Progenitor cell of endocrine pancreas (in vitro differentiated cells): ENCODE measurements around the gene PPP2R2B. TPM values are rescaled to one million over a fixed set of nuclear protein-coding genes. Genes with fewer than 3 reads are reported as not detected.

Source experiments
- DNase-seq: peaks from one replicate; pipeline ENCODE4 v3.0.0; 2021; ENCODE audit warnings: low spot score; ENCODE audit not compliant: unreplicated experiment
- H3K27ac Mint-ChIP-seq: 2 replicates; pipeline ENCODE4 v1.8.0; 2021; ENCODE audit warnings: mild to moderate bottlenecking, moderate library complexity, mixed read lengths
- H3K27me3 Mint-ChIP-seq: 2 replicates; pipeline ENCODE4 v1.8.0; 2021; ENCODE audit warnings: mixed read lengths
- H3K36me3 Mint-ChIP-seq: 2 replicates; pipeline ENCODE4 v1.8.0; 2022; ENCODE audit warnings: mixed read lengths; ENCODE audit not compliant: insufficient read depth
- H3K4me1 Mint-ChIP-seq: 2 replicates; pipeline ENCODE4 v1.8.0; 2021; ENCODE audit warnings: low read depth, mixed read lengths
- H3K4me3 Mint-ChIP-seq: 2 replicates; pipeline ENCODE4 v1.8.0; 2021; ENCODE audit warnings: low read depth, mild to moderate bottlenecking, moderate library complexity, mixed read lengths
- H3K9me3 Mint-ChIP-seq: 2 replicates; pipeline ENCODE4 v1.8.0; 2021; ENCODE audit warnings: low read depth, mixed read lengths
- total RNA-seq: library from RNA; stranded (reverse); gene quantifications from 2 replicates; pipeline ENCODE4 v1.2.1, GENCODE V29; 2021
- TF ChIP-seq, protein P1 (sequence below): fragments of 200-600 bp; sonication (generic); IDR thresholded peaks from one replicate; pipeline ENCODE4 v1.5.0; 2021; ENCODE audit warnings: antibody characterized with exemption, mild to moderate bottlenecking; ENCODE audit not compliant: unreplicated experiment

PPP2R2B gene
- total RNA-seq, 1 donor from 2014 or later = 1.8 TPM

GRCh38 chr5:146533882-146534281 lies 344.7 kb downstream of the PPP2R2B start:
- Mint-ChIP-seq H3K4me1 (peaks cover 4% of the 10 kb centered on the region), H3K27ac (no peak overlapping the region), H3K27me3 (no peaks in the 10 kb centered on the region), H3K36me3 (no peaks in the 10 kb centered on the region), H3K4me3 (no peak overlapping the region), H3K9me3 (no peaks in the 10 kb centered on the region)
- TF ChIP-seq, protein P1, sequence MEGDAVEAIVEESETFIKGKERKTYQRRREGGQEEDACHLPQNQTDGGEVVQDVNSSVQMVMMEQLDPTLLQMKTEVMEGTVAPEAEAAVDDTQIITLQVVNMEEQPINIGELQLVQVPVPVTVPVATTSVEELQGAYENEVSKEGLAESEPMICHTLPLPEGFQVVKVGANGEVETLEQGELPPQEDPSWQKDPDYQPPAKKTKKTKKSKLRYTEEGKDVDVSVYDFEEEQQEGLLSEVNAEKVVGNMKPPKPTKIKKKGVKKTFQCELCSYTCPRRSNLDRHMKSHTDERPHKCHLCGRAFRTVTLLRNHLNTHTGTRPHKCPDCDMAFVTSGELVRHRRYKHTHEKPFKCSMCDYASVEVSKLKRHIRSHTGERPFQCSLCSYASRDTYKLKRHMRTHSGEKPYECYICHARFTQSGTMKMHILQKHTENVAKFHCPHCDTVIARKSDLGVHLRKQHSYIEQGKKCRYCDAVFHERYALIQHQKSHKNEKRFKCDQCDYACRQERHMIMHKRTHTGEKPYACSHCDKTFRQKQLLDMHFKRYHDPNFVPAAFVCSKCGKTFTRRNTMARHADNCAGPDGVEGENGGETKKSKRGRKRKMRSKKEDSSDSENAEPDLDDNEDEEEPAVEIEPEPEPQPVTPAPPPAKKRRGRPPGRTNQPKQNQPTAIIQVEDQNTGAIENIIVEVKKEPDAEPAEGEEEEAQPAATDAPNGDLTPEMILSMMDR = no peak
- DNase-seq = no peak

GRCh38 chr5:146533260-146533857 lies 345.2 kb downstream of the PPP2R2B start:
- peaks cover 4% of the 10 kb centered on the region for H3K4me1 Mint-ChIP-seq
- H3K4me3 Mint-ChIP-seq = no peak overlapping the region
- H3K36me3 Mint-ChIP-seq = no peaks in the 10 kb centered on the region
- H3K27ac Mint-ChIP-seq = peak overlapping the region; percentile 1
- TF ChIP-seq, protein P1 = peak; percentile 87
- peak; percentile 60 for DNase-seq
- H3K27me3 Mint-ChIP-seq = no peaks in the 10 kb centered on the region
- no peaks in the 10 kb centered on the region for H3K9me3 Mint-ChIP-seq
